Fibroblast of the conjunctiva (primary cell): Measurements from ENCODE around the gene ZSCAN12.
"Not testable (repeated sequence)": the region's sequence is repeated elsewhere in the genome, so short reads cannot be mapped to it uniquely, and the experiment has no call there.

Source experiments
- DNase-seq: peaks from one replicate; pipeline ENCODE4 v3.0.0-alpha.2; 2010; ENCODE audit warnings: low read depth

The ZSCAN12 gene

GRCh38 chr6:28399350-28400121 is at the start of gene ZSCAN12:
Gene ZSCAN12, minus strand, starts transcription at chr6:28399747. Its CDS starts 1,342 bp downstream, at chr6:28398405.
- DNase-seq, result peak; percentile 74

- DNase-seq, result no peak
Measured at GRCh38 chr6:28449056-28449455, 49.5 kb upstream of the ZSCAN12 start.

GRCh38 chr6:28447512-28447906 is 48.0 kb upstream of the ZSCAN12 start:
- DNase-seq, result not testable (repeated sequence)

- no peak for DNase-seq
Measured at GRCh38 chr6:28446818-28447511, 47.4 kb upstream of the ZSCAN12 start.

- DNase-seq, result not testable (repeated sequence)
Measured at GRCh38 chr6:28444759-28445158, 45.2 kb upstream of the ZSCAN12 start.

GRCh38 chr6:28443112-28443773 is 43.7 kb upstream of the ZSCAN12 start, which contains the start of gene ZSCAN23:
Gene ZSCAN23, minus strand, starts transcription at chr6:28443491. Its CDS starts 7,225 bp downstream, at chr6:28436266.
- DNase-seq, result peak; percentile 67

- no peak for DNase-seq
Measured at GRCh38 chr6:28442586-28442985, 43.0 kb upstream of the ZSCAN12 start.

- no peak for DNase-seq
Measured at GRCh38 chr6:28436404-28436803, 36.9 kb upstream of the ZSCAN12 start.

GRCh38 chr6:28433119-28433518 is 33.6 kb upstream of the ZSCAN12 start:
- no peak for DNase-seq

- DNase-seq, result no peak
Measured at GRCh38 chr6:28429781-28430180, 30.2 kb upstream of the ZSCAN12 start.

GRCh38 chr6:28425944-28426541 is 26.5 kb upstream of the ZSCAN12 start:
- no peak for DNase-seq

GRCh38 chr6:28424163-28424562 is 24.6 kb upstream of the ZSCAN12 start:
- DNase-seq, result no peak

- DNase-seq, result no peak
Measured at GRCh38 chr6:28423546-28423945, 24.0 kb upstream of the ZSCAN12 start.

GRCh38 chr6:28413681-28414080 is 14.1 kb upstream of the ZSCAN12 start:
- no peak for DNase-seq

GRCh38 chr6:28410767-28411166 is 11.2 kb upstream of the ZSCAN12 start:
- no peak for DNase-seq

- DNase-seq, result no peak
Measured at GRCh38 chr6:28408076-28408802, 8.7 kb upstream of the ZSCAN12 start.

- DNase-seq, result no peak
Measured at GRCh38 chr6:28407401-28407800, 7.9 kb upstream of the ZSCAN12 start.

- DNase-seq, result not testable (repeated sequence)
Measured at GRCh38 chr6:28403923-28404322, 4.4 kb upstream of the ZSCAN12 start.

- DNase-seq, result no peak
Measured at GRCh38 chr6:28402197-28402596, 2.6 kb upstream of the ZSCAN12 start.

GRCh38 chr6:28401172-28401571 is 1.6 kb upstream of the ZSCAN12 start:
- peak; percentile 18 for DNase-seq

- DNase-seq, result no peak
Measured at GRCh38 chr6:28400122-28400451, 540 bp upstream of the ZSCAN12 start.

GRCh38 chr6:28395918-28396317 is 3.6 kb downstream of the ZSCAN12 start:
- no peak for DNase-seq
